DND-41 (cell line): ENCODE results near the gene ABLIM1.

Experiments
- CTCF ChIP-seq: IDR thresholded peaks from 2 replicates; pipeline ENCODE4 v1.5.1; 2012; ENCODE audit warnings: borderline replicate concordance, low read length, moderate library complexity, mild to moderate bottlenecking; ENCODE audit not compliant: poor library complexity, severe bottlenecking; ENCODE audit errors: extremely low read depth
- EZH2 ChIP-seq: IDR thresholded peaks from 3 replicates; pipeline ENCODE4 v1.6.1; 2012; ENCODE audit warnings: borderline replicate concordance, low read depth, mild to moderate bottlenecking, moderate library complexity, low read length, inconsistent platforms; ENCODE audit not compliant: severe bottlenecking

- no peak for TF ChIP-seq CTCF
- no peak for TF ChIP-seq EZH2
Measured at GRCh38 chr10:114400091-114400490, 258.0 kb downstream of the ABLIM1 start.
